SK-N-SH (cell line): ENCODE measurements around the gene TRPC4. TPM values are rescaled to one million over a fixed set of nuclear protein-coding genes. Genes with fewer than 3 reads are reported as not detected.

Experiments
- CTCF ChIA-PET: fragments of 300-600, 350-600 bp; formaldehyde crosslinking; extraction: SDS; loops from one replicate; lab custom pipeline; 2021; lab: Yijun Ruan, JAX
- POLR2A ChIA-PET: fragments of 350-600 bp; sonication (Branson Sonifier 250); formaldehyde crosslinking; extraction: SDS; loops from one replicate; lab custom pipeline; 2020; ENCODE audit warnings: antibody characterized with exemption, inconsistent platforms; lab: Yijun Ruan, JAX
- DNase-seq: peaks from one replicate; pipeline ENCODE4 v3.0.0; 2012
- H2AFZ ChIP-seq: fragments of 200-600 bp; sonication (generic); 2 replicates; pipeline ENCODE4 v1.8.1; 2016; ENCODE audit warnings: antibody characterized with exemption, mild to moderate bottlenecking, low read depth
- H3F3A ChIP-seq: fragments of 200-600 bp; sonication (generic); replicated peaks from 2 replicates; pipeline ENCODE3; 2016; ENCODE audit warnings: antibody characterized with exemption, mild to moderate bottlenecking; ENCODE audit not compliant: insufficient read depth
- H3K27ac ChIP-seq, 2 experiments: fragments of 200-500 bp in 1 of 2; fragments of 200-600 bp in 1 of 2; sonication (Bioruptor generic) in 1 of 2; sonication (generic), shearing (Covaris generic) in 1 of 2; 2 replicates each; pipeline versions ENCODE4 v1.5.1 to v1.6.1; 2014 to 2016; ENCODE audit warnings: low read depth in 2 of 2, inconsistent platforms in 1 of 2, low read length in 1 of 2, mild to moderate bottlenecking in 1 of 2, mixed read lengths in 1 of 2
- H3K27me3 ChIP-seq: fragments of 200-600 bp; sonication (generic), shearing (Covaris generic); 2 replicates; pipeline ENCODE4 v1.6.1; 2016; ENCODE audit warnings: mixed run types; ENCODE audit not compliant: insufficient read depth
- H3K36me3 ChIP-seq, 2 experiments: fragments of 200-500 bp in 1 of 2; fragments of 200-600 bp in 1 of 2; sonication (Bioruptor generic) in 1 of 2; sonication (generic) in 1 of 2; replicated peaks in 1 of 2; 2 replicates each; pipeline versions ENCODE3 to v1.5.1; 2014 to 2016; ENCODE audit warnings: low read length in 1 of 2, mild to moderate bottlenecking in 1 of 2; ENCODE audit not compliant: insufficient read depth in 2 of 2, control insufficient read depth in 1 of 2
- H3K4me1 ChIP-seq, 2 experiments: fragments of 200-500 bp in 1 of 2; fragments of 200-600 bp in 1 of 2; sonication (Bioruptor generic) in 1 of 2; sonication (generic), shearing (Covaris generic) in 1 of 2; 2 replicates each; pipeline versions ENCODE4 v1.5.1 to v1.6.1; 2014 to 2016; ENCODE audit warnings: low read depth in 1 of 2, low read length in 1 of 2, mixed run types in 1 of 2; ENCODE audit not compliant: insufficient read depth in 2 of 2, control insufficient read depth in 1 of 2
- H3K4me2 ChIP-seq: fragments of 200-600 bp; sonication (generic), shearing (Covaris generic); 2 replicates; pipeline ENCODE4 v1.6.1; 2017; ENCODE audit warnings: mixed run types
- H3K4me3 ChIP-seq, 2 experiments: fragments of 200-500 bp in 1 of 2; fragments of 200-600 bp in 1 of 2; sonication (Bioruptor generic) in 1 of 2; sonication (generic), shearing (Covaris generic) in 1 of 2; 2 replicates each; pipeline versions ENCODE4 v1.5.1 to v1.8.1; 2014 to 2016; ENCODE audit warnings: low read depth in 2 of 2, inconsistent platforms in 1 of 2, low read length in 1 of 2, mild to moderate bottlenecking in 1 of 2, mixed read lengths in 1 of 2, moderate library complexity in 1 of 2
- H3K79me2 ChIP-seq: fragments of 200-600 bp; sonication (generic); 2 replicates; pipeline ENCODE4 v1.8.1; 2017; ENCODE audit warnings: mild to moderate bottlenecking; ENCODE audit not compliant: insufficient read depth
- H3K9ac ChIP-seq: fragments of 200-600 bp; sonication (generic); 2 replicates; pipeline ENCODE4 v1.6.1; 2017; ENCODE audit warnings: mixed run types
- H3K9me2 ChIP-seq: fragments of 200-600 bp; sonication (generic); 2 replicates; pipeline ENCODE4 v1.6.1; 2017; ENCODE audit warnings: mixed run types
- H3K9me3 ChIP-seq: fragments of 200-600 bp; sonication (generic); 2 replicates; pipeline ENCODE4 v1.6.1; 2017; ENCODE audit warnings: mixed run types, mild to moderate bottlenecking, moderate library complexity
- H4K20me1 ChIP-seq: fragments of 200-600 bp; sonication (generic); 2 replicates; pipeline ENCODE4 v1.6.1; 2017; ENCODE audit warnings: mild to moderate bottlenecking, mixed run types; ENCODE audit not compliant: insufficient read depth
- FOSL2 ChIP-seq: IDR thresholded peaks from 2 replicates; pipeline ENCODE4 v1.4.0; 2012; ENCODE audit warnings: low read depth, mild to moderate bottlenecking, moderate library complexity, borderline replicate concordance
- FOXM1 ChIP-seq: IDR thresholded peaks from 2 replicates; pipeline ENCODE4 v1.4.0; 2012; ENCODE audit warnings: low read depth, mild to moderate bottlenecking
- GATA2 ChIP-seq: sonication (generic); formaldehyde crosslinking; IDR thresholded peaks from 2 replicates; pipeline ENCODE4 v1.5.0; 2020; ENCODE audit warnings: mild to moderate bottlenecking, missing genetic modification reagents
- JUND ChIP-seq: IDR thresholded peaks from 2 replicates; pipeline ENCODE4 v1.4.0; 2012
- MAX ChIP-seq: IDR thresholded peaks from 2 replicates; pipeline ENCODE4 v1.4.0; 2012; ENCODE audit warnings: low read depth
- MXI1 ChIP-seq: IDR thresholded peaks from 2 replicates; pipeline ENCODE4 v1.6.1; 2012; ENCODE audit warnings: mild to moderate bottlenecking, low read depth, low read length, improper control_type of control experiment
- NRF1 ChIP-seq: IDR thresholded peaks from 2 replicates; pipeline ENCODE4 v1.6.1; 2012; ENCODE audit warnings: low read depth, mild to moderate bottlenecking, low read length
- PBX3 ChIP-seq: IDR thresholded peaks from 2 replicates; pipeline ENCODE4; 2012
- RAD21 ChIP-seq: IDR thresholded peaks from 2 replicates; pipeline ENCODE4 v1.6.1; 2012; ENCODE audit warnings: mild to moderate bottlenecking, low read length
- RCOR1 ChIP-seq: fragments of 150-350 bp; IDR thresholded peaks from 2 replicates; pipeline ENCODE4 v1.6.1; 2017; ENCODE audit warnings: antibody characterized with exemption, low read length
- RXRA ChIP-seq: IDR thresholded peaks from 2 replicates; pipeline ENCODE4 v1.4.0; 2012; ENCODE audit warnings: low read depth, mild to moderate bottlenecking, borderline replicate concordance
- SIN3A ChIP-seq: IDR thresholded peaks from 2 replicates; pipeline ENCODE4 v1.6.1; 2012; ENCODE audit warnings: low read depth, mild to moderate bottlenecking, low read length, moderate library complexity, borderline replicate concordance
- SMC3 ChIP-seq: IDR thresholded peaks from 2 replicates; pipeline ENCODE4 v1.6.1; 2012; ENCODE audit warnings: low read depth, low read length, improper control_type of control experiment
- WGBS: methylation state at CpG from one replicate; pipeline ENCODE4 v1.1.6; 2017; ENCODE audit warnings: low lambda C conversion rate; 5-methylcytosine and 5-hydroxymethylcytosine counted together
- polyA plus RNA-seq, 3 experiments: library from polyadenylated mRNA; depleted of rRNA; stranded (reverse); fragments of >200 nt; gene quantifications; 2 replicates each; pipeline ENCODE4 v1.2.3, GENCODE V29; 2012
- TF ChIP-seq, protein P1 (sequence below): fragments of 150-350 bp; IDR thresholded peaks from 2 replicates; pipeline ENCODE4 v1.6.1; 2016; ENCODE audit warnings: mild to moderate bottlenecking, low read depth, low read length

The TRPC4 gene
- polyA plus RNA-seq, 1 of the 3 experiments (the other 2 are of a cell fraction), result not detected

DNA sequence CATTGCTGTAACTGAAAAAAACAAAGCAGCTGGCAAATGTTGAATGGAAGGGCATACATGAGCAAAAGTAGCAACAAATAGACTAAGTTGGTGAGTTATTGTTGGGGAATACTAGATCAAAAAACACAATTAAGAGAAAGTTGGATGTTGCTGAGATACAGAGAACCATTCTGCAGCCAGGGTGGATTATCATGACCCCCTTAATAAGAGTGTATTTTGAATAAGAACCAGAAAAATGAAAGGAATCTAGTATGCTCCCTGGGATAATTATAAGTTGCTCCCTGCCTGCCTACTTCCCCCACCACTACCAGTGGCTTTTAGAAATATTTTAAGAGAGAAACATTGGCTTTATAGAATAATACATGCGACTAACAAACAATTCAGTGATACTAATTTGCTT lies 14.5 kb upstream of the TRPC4 start (continued):
- TF ChIP-seq, protein P1, sequence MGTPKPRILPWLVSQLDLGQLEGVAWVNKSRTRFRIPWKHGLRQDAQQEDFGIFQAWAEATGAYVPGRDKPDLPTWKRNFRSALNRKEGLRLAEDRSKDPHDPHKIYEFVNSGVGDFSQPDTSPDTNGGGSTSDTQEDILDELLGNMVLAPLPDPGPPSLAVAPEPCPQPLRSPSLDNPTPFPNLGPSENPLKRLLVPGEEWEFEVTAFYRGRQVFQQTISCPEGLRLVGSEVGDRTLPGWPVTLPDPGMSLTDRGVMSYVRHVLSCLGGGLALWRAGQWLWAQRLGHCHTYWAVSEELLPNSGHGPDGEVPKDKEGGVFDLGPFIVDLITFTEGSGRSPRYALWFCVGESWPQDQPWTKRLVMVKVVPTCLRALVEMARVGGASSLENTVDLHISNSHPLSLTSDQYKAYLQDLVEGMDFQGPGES, result no peak

- H3K9me2 ChIP-seq, result no peaks in the 10 kb centered on the region; the same call in 1 of the 2 replicates
- no peak overlapping the region for H3K4me2 ChIP-seq
- H4K20me1 ChIP-seq, result no peaks in the 10 kb centered on the region
- H3K27me3 ChIP-seq, result no peaks in the 10 kb centered on the region; the same call in none of the 2 replicates
- no peak overlapping the region for H2AFZ ChIP-seq
- no peaks in the 10 kb centered on the region for H3K4me1 ChIP-seq
- 5% methylated on average over 3 of the region's 3 CpGs for WGBS
- no peaks in the 10 kb centered on the region for H3K36me3 ChIP-seq
- H3K9ac ChIP-seq, result no peak overlapping the region
- no peaks in the 10 kb centered on the region for H3F3A ChIP-seq
- H3K27ac ChIP-seq, result no peak overlapping the region
- TF ChIP-seq SIN3A (no peak), SMC3 (no peak), FOXM1 (no peak), RAD21 (no peak), MXI1 (no peak), RXRA (no peak), JUND (no peak), FOSL2 (no peak), RCOR1 (no peak), PBX3 (no peak), MAX (no peak)
- ChIA-PET POLR2A (no interaction called here), CTCF (no interaction called here)
- H3K79me2 ChIP-seq, result no peaks in the 10 kb centered on the region
- no peak overlapping the region for H3K4me3 ChIP-seq
- no peak for DNase-seq
- H3K9me3 ChIP-seq, result no peaks in the 10 kb centered on the region
Measured at GRCh38 chr13:37878921-37879320, 9.3 kb upstream of the TRPC4 start.

- no peak overlapping the region for H3K27ac ChIP-seq
- H4K20me1 ChIP-seq, result no peaks in the 10 kb centered on the region
- no peaks in the 10 kb centered on the region for H3K36me3 ChIP-seq
- H3K9me2 ChIP-seq, result no peaks in the 10 kb centered on the region; the same call in 1 of the 2 replicates
- H3K79me2 ChIP-seq, result no peaks in the 10 kb centered on the region
- H3K4me1 ChIP-seq, result no peaks in the 10 kb centered on the region
- H3F3A ChIP-seq, result no peaks in the 10 kb centered on the region
- no peak overlapping the region for H3K4me3 ChIP-seq
- H3K27me3 ChIP-seq, result no peaks in the 10 kb centered on the region; the same call in none of the 2 replicates
- no peak for TF ChIP-seq RAD21
- no peak for TF ChIP-seq GATA2
- no peak for TF ChIP-seq NRF1
- ChIA-PET POLR2A (no interaction called here), CTCF (no interaction called here)
- H3K9ac ChIP-seq, result no peak overlapping the region
- 33% methylated on average over 1 of the region's 1 CpG for WGBS
- no peak overlapping the region for H2AFZ ChIP-seq
- no peak for DNase-seq
- H3K4me2 ChIP-seq, result no peak overlapping the region
- no peaks in the 10 kb centered on the region for H3K9me3 ChIP-seq
Measured at GRCh38 chr13:37878496-37878895, 8.9 kb upstream of the TRPC4 start.
